GM18867 (cell line): ENCODE measurements around the gene APBB1IP.
"Not testable (repeated sequence)": the region's sequence is repeated elsewhere in the genome, so short reads cannot be mapped to it uniquely, and the experiment has no call there.

Experiments
- ATAC-seq: cut with Tn5 transposase; IDR thresholded peaks from one replicate; pipeline ENCODE4 v1.9.1; 2021; ENCODE audit warnings: mild to moderate bottlenecking, moderate library complexity; ENCODE audit not compliant: unreplicated experiment

The APBB1IP gene

GRCh38 chr10:26441491-26442214, 3.5 kb downstream of the APBB1IP start:
- ATAC-seq: no peak

GRCh38 chr10:26445411-26446031, 7.4 kb downstream of the APBB1IP start:
- ATAC-seq: no peak

DNA sequence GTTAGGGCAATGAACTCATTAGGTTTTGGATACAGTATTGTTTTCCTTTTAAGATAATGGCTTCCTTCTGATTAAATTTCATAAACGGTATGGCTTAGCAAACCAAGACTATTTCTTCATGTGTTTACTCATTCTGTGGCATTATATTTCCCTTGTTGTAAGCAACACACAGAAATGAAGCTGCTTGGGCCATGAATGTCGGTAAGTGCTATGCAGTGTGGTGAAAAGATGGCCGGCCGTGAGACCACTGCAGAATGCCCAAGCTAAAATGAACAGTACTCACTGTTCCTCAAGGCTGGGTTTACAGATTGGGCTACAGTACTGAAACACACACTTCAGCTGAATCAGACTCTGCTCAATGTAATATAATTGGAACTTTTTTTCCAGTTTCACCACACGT, 8.1 kb downstream of the APBB1IP start:
- ATAC-seq: no peak

GRCh38 chr10:26448292-26448691, 10.2 kb downstream of the APBB1IP start:
- ATAC-seq: peak; percentile 46

DNA sequence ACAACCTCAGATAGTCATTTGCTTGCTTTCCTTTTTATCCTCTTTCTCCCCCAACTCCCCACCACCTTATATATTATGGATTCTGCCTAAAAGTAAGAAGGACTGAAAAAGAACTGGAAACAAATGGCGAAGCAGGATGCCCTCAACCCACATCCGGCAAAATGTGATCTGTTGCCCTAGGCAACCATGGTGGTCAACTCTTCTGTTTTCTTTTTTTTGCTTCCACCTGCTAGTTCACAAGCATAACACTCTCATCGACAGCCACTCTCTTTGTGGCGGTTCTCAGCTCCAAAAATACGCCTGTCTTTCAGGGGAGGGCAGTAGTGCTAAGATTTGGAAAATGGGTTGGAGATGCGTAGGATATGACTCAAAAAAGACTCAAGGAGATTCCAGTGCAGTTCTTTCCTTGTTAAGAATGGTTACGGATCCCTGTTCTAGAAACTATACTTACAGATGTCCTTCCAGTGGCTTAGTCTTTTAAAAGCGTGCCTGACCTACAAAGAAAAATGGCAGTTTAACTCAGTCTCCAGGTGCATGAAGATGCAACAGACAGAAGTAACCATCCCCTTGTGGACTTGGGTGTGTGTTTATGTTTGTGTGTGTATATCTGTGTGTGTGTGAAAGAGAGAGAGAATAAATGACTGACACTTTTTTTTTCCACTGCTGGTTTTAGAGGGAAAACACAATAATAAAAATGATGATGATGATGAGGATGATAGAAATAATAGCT, 10.7 kb downstream of the APBB1IP start:
- peak; percentile 92 for ATAC-seq

GRCh38 chr10:26449726-26450125, 11.6 kb downstream of the APBB1IP start:
- ATAC-seq: no peak

DNA sequence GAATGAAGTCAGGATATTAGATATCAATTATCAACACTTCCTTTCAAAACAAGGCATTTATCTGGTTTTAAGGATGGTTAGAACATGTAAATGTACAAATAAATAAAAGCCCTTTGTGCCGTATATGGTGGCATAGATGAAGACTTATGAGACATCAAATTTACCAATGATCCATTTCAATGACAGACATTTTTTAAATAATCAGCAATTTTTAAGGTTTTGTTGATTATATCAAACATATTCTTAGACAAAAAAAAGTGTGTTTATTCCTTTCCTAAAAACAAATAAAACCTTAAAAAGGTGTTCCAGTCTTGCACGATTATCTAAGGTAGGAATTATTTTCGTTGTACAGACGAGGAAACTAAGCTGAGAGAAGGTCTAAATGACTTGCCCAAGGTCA, 13.8 kb downstream of the APBB1IP start:
- no peak for ATAC-seq

- no peak for ATAC-seq
These were observed 15.7 kb downstream of the APBB1IP start for GRCh38 chr10:26453850-26454249.

- ATAC-seq: no peak
These were observed 16.8 kb downstream of the APBB1IP start for GRCh38 chr10:26454891-26455290.

GRCh38 chr10:26455567-26456315, 17.6 kb downstream of the APBB1IP start:
- no peak for ATAC-seq

- peak; percentile 95 for ATAC-seq
These were observed 18.9 kb downstream of the APBB1IP start for GRCh38 chr10:26457088-26457487.

GRCh38 chr10:26460736-26461135, 22.6 kb downstream of the APBB1IP start:
- no peak for ATAC-seq

GRCh38 chr10:26463986-26464385, 25.8 kb downstream of the APBB1IP start:
- no peak for ATAC-seq

DNA sequence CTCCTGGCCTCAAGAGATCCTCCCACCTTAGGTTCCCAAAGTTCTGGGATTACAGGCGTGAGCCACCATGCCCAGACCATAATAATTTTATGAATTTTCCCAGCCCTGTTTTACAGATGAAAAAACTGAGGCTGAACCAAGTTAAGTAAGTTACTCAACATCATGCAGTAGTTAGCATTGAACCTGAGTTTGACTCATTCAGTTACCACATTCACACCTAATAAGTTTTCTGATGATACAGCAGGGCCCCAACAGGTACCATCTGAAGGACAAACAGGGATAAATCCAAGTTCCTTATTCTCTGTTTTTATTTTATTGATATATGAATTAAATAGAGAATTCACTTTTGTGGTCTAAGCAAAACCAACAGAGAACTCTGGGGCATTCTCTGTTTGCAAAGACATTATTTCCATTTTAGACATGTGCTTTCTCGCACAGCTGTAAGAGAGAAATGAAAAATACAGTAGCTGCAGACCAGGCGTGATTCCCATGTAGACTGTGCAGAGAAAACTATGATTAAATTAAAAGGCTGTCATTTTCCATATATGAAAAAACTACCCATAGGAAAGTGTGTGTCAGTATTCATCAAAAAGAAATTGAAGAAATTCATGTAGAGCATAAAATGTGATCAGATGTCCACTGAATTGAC, 26.6 kb downstream of the APBB1IP start:
- peak; percentile 42 for ATAC-seq

DNA sequence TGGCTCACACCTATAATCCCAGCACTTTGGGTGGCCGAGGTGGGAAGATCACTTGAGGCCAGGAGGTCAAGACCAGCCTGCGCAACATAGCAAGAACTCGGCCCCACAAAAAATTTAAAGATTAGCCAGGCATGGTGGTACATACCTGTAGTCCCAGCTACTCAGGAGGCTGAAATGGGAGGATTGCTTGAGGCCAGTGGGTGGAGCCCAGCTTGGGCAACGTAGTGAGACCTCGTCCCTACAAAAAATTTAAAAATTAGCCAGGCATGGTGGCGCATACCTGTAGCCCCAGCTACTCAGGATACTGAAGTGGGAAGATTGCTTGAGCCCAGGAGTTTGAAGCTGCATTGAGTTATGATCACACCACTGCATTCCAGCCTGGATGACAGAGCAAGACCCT, 28.4 kb downstream of the APBB1IP start:
- ATAC-seq: not testable (repeated sequence)

GRCh38 chr10:26467639-26468038, 29.5 kb downstream of the APBB1IP start:
- ATAC-seq: no peak

DNA sequence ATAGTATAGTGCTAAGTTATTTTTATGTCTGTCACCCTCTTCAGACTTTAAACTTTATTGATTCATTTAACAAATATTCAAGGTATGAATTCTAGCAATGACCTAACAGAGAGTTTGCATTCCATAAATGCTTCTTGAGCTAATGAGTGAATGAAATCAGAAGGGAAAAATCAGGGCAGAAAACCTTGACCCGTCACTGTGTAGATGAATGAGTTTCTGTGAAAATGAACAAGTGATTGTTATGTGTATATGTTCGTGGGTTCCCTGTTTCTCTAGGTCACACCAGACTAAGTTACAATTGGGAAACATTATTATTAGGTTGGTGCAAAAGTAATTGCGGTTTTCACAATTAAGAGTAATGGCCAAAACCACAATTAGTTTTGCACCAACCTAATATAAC, 30.1 kb downstream of the APBB1IP start:
- no peak for ATAC-seq

GRCh38 chr10:26468700-26469099, 30.6 kb downstream of the APBB1IP start:
- ATAC-seq: peak; percentile 56

DNA sequence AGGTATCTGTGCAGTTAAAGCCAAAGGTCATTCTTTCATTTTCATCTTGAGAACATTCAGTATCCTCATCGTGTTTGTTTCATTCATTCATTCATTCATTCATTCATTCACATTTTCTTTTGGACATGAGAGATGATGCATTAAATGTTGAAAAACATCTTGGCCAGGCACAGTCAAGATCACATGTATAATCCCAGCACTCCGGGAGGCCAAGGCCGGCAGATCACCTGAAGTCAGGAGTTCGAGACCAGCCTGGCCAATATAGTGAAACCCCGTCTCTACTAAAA, 34.3 kb downstream of the APBB1IP start:
- no peak for ATAC-seq

- no peak for ATAC-seq
These were observed 35.9 kb downstream of the APBB1IP start for GRCh38 chr10:26474026-26474425.

- peak; percentile 56 for ATAC-seq
These were observed 36.7 kb downstream of the APBB1IP start for GRCh38 chr10:26474845-26475244.
